ENCODE measurements around the gene PPP3R2. TPM values are rescaled to one million over a fixed set of nuclear protein-coding genes. Genes with fewer than 3 reads are reported as not detected.

PPP3R2 gene, protein sequence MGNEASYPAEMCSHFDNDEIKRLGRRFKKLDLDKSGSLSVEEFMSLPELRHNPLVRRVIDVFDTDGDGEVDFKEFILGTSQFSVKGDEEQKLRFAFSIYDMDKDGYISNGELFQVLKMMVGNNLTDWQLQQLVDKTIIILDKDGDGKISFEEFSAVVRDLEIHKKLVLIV
- under 1 TPM in 1 of 4 donors, not detected in 3; 0.06 TPM for total RNA-seq

DNA sequence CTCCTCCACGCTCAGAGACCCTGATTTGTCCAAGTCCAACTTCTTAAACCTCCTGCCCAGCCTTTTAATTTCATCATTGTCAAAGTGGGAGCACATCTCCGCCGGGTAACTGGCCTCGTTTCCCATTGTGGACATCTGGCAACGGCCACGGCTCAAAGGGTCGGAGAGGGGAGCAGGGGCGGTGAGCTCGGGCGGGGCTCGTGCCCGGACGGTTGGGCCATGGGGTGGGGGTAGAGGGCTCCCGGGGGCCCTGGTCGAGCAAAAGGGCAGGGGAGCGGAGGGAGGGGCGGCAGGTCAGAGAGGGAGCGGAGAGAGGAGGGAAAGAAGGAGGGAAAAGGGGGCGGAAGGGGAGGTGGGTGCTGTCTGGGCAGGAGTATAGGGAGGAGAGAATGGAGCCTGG is at the start of gene PPP3R2:
PPP3R2 (minus strand) TSS at position 174 of the 400 bp plus-strand sequence; CDS start at position 126, 48 bp downstream.
- Histone ChIP-seq H3K27ac (replicated peaks in 1 of 4) (no peak within 1 kb of the TSS), H3K9me3 (no peaks in the 10 kb centered on the region), H3K4me1 (no peaks in the 10 kb centered on the region), H3K4me3 (no peak within 1 kb of the TSS), H3K36me3 (no peaks in the 10 kb centered on the region), H3K27me3 (peaks cover 0 to 17% (median 0%) of the 10 kb centered on the region in 4 donors)
- peak; percentile 64 for DNase-seq (ENCODE audit: extremely low spot score)
- 78% methylated on average over 19 of the region's 19 CpGs for WGBS
- TF ChIP-seq EP300 (IDR thresholded peaks at IDR 0.05) (no peak), POLR2A (IDR thresholded peaks at IDR 0.05; ENCODE audit: low read depth) (no peak), POLR2AphosphoS5 (IDR thresholded peaks at IDR 0.05) (no peak)
- TF ChIP-seq, protein P1, sequence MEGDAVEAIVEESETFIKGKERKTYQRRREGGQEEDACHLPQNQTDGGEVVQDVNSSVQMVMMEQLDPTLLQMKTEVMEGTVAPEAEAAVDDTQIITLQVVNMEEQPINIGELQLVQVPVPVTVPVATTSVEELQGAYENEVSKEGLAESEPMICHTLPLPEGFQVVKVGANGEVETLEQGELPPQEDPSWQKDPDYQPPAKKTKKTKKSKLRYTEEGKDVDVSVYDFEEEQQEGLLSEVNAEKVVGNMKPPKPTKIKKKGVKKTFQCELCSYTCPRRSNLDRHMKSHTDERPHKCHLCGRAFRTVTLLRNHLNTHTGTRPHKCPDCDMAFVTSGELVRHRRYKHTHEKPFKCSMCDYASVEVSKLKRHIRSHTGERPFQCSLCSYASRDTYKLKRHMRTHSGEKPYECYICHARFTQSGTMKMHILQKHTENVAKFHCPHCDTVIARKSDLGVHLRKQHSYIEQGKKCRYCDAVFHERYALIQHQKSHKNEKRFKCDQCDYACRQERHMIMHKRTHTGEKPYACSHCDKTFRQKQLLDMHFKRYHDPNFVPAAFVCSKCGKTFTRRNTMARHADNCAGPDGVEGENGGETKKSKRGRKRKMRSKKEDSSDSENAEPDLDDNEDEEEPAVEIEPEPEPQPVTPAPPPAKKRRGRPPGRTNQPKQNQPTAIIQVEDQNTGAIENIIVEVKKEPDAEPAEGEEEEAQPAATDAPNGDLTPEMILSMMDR (IDR thresholded peaks at IDR 0.05) = no peak
- intact Hi-C loops (cut with DNase I) = no loop called here

DNA sequence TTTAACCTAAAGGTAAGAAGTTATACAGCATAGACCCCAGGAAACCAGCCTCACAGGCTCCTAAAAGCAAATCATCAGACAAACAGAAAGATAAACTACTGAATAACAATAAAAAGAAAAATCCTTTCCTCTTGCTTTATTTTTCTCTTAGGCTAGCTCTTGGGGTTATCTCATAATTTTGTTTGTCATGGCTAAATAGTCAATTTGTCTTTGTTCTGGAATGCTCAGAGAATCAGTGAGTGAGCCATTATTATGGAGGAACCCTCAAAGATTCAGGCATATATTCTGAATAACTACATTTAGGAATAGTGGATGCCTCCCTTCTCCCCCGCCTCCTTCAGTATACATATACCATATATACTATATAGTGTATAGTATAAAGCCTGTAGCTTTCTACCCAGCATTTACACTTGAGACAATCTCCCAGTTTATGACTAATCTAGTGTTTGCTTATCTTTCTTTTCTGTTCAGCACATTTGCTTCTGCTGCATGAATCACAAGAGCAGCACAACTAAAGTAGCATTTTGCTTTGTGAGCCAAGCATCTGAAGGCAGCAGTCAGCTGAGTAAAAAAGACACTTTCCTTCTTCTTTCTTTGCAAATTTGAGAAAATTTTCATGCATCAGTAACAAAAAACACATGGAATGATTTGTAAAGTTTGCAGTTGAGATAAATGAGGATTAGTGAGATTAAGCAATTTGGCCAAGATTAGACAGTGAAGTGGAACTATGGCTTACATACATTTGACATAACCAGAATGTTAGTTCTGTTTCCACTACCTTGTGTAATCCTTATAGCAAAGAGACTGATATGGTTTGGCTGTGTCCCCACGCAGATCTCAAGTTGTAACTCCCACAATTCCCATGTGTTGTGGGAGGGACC is 45.3 kb upstream of the PPP3R2 start:
- 66% methylated on average over 2 of the region's 2 CpGs for WGBS
- H3K4me3 ChIP-seq = no peak overlapping the region
- no peaks in the 10 kb centered on the region for H3K27me3 ChIP-seq
- peaks cover 0 to 10% (median 5%) of the 10 kb centered on the region in 4 donors for H3K9me3 ChIP-seq
- TF ChIP-seq, protein P1 (IDR thresholded peaks at IDR 0.05) = no peak
- TF ChIP-seq EP300 (IDR thresholded peaks at IDR 0.05) (no peak), POLR2A (IDR thresholded peaks at IDR 0.05; ENCODE audit: low read depth) (no peak), POLR2AphosphoS5 (IDR thresholded peaks at IDR 0.05) (no peak)
- no peak for DNase-seq (ENCODE audit: extremely low spot score)
- intact Hi-C loops (cut with DNase I) = no loop called here
- H3K36me3 ChIP-seq = no peaks in the 10 kb centered on the region
- no peak overlapping the region for H3K27ac ChIP-seq (replicated peaks in 1 of 4)
- peaks cover 0 to 12% (median 5%) of the 10 kb centered on the region in 4 donors for H3K4me1 ChIP-seq

DNA sequence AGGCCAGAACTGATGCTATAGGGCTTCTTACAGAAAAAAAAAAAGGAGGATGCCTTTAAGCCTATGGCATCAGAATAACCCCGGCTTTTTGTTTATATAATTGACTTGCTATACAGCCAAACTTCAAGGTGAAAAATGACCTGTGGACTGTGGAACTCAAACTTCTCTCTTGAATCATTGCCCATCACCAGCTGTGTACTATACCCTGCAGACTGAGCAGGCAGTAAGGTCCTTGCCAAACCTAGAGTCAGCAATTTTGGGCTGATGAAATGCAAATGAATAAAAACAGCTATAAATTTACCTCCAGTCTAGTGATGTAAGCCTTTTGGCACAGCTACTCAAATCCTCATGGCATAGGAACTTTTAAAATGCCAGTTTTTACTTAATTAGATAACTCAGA is 44.5 kb upstream of the PPP3R2 start:
- Histone ChIP-seq H3K4me1 (peaks cover 0 to 12% (median 5%) of the 10 kb centered on the region in 4 donors), H3K27ac (replicated peaks in 1 of 4) (no peak overlapping the region), H3K4me3 (no peak overlapping the region), H3K9me3 (peaks cover 0 to 10% (median 5%) of the 10 kb centered on the region in 4 donors), H3K27me3 (no peaks in the 10 kb centered on the region), H3K36me3 (no peaks in the 10 kb centered on the region)
- no peak for TF ChIP-seq POLR2A (IDR thresholded peaks at IDR 0.05; ENCODE audit: low read depth)
- TF ChIP-seq, protein P1 (IDR thresholded peaks at IDR 0.05) = no peak
- no peak for TF ChIP-seq EP300 (IDR thresholded peaks at IDR 0.05)
- no peak for TF ChIP-seq POLR2AphosphoS5 (IDR thresholded peaks at IDR 0.05)
- 20% methylated on average over 1 of the region's 1 CpG for WGBS
- intact Hi-C loops (cut with DNase I) = no loop called here
- no peak for DNase-seq (ENCODE audit: extremely low spot score)

DNA sequence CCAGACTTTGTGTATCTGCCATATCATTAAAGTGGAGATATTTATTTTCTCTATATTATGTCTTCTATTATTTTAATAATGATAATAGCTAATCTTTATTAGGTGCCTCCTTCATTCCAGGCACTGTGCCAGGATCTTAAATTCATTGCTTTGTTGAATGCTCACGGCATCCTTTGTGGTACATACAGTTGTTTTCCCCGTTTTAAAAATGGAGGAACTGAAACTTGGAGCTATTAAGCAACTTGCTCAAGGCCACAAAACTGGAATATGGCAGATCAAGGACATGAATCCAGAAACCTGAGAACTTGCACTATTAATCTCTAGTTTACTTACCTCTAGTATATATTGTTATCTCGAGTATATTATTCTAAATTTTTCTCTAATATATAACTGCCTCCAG is 41.5 kb upstream of the PPP3R2 start:
- H3K27me3 ChIP-seq = no peaks in the 10 kb centered on the region
- TF ChIP-seq POLR2AphosphoS5 (IDR thresholded peaks at IDR 0.05) = no peak
- TF ChIP-seq POLR2A (IDR thresholded peaks at IDR 0.05; ENCODE audit: low read depth) = no peak
- no peak for TF ChIP-seq EP300 (IDR thresholded peaks at IDR 0.05)
- TF ChIP-seq, protein P1 (IDR thresholded peaks at IDR 0.05) = no peak
- H3K9me3 ChIP-seq = no peaks in the 10 kb centered on the region
- no peak overlapping the region for H3K4me3 ChIP-seq
- H3K27ac ChIP-seq (replicated peaks in 1 of 4) = no peak overlapping the region
- no peaks in the 10 kb centered on the region for H3K36me3 ChIP-seq
- WGBS = 76% methylated on average over 3 of the region's 3 CpGs
- H3K4me1 ChIP-seq = peaks cover 0 to 12% (median 5%) of the 10 kb centered on the region in 4 donors
- DNase-seq (ENCODE audit: extremely low spot score) = no peak
- intact Hi-C loops (cut with DNase I) = no loop called here

All from esophagus muscularis mucosa (tissue), 4 donors.